NB4 (cell line): Measurements from ENCODE around the gene WDR26.

Source experiments
- CTCF ChIP-seq: IDR thresholded peaks from one replicate; pipeline ENCODE4 v1.5.1; 2012; ENCODE audit warnings: low read depth, low read length
- MAX ChIP-seq: IDR thresholded peaks from 2 replicates; pipeline ENCODE4 v1.6.1; 2011; ENCODE audit warnings: low read depth, low read length
- MYC ChIP-seq: IDR thresholded peaks from 2 replicates; pipeline ENCODE4 v1.6.1; 2011; ENCODE audit warnings: low read depth, low read length
- POLR2A ChIP-seq: IDR thresholded peaks from 2 replicates; pipeline ENCODE4 v1.6.1; 2011; ENCODE audit warnings: mild to moderate bottlenecking; ENCODE audit not compliant: insufficient read length; ENCODE audit errors: extremely low read depth

GRCh38 chr1:224383218-224383617 is 51.4 kb downstream of the WDR26 start:
- TF ChIP-seq POLR2A (no peak), CTCF (no peak), MAX (no peak), MYC (no peak)
